Dendritic cell treated with granulocyte-macrophage colony-stimulating factor and Interleukin-4, amounts not matched to agents 40 ng/mL and 50 ng/mL, for 4 days (primary cell): ENCODE data around the gene SPATA6.
A peak's percentile ranks its signal among the peaks of the same experiment; 100 is the strongest.
"Not testable (repeated sequence)": the region's sequence is repeated elsewhere in the genome, so short reads cannot be mapped to it uniquely, and the experiment has no call there.

Source experiments
- H3K27ac Mint-ChIP-seq: one replicate; pipeline ENCODE4 v1.8.0; 2022; ENCODE audit warnings: mild to moderate bottlenecking, mixed read lengths
- H3K27me3 Mint-ChIP-seq: one replicate; pipeline ENCODE4 v1.8.0; 2022; ENCODE audit warnings: mild to moderate bottlenecking, mixed read lengths
- H3K36me3 Mint-ChIP-seq: one replicate; pipeline ENCODE4 v1.8.0; 2022; ENCODE audit warnings: low read depth, mixed read lengths
- H3K4me1 Mint-ChIP-seq: one replicate; pipeline ENCODE4 v1.8.0; 2022; ENCODE audit warnings: low read depth, mixed read lengths
- H3K4me3 Mint-ChIP-seq: one replicate; pipeline ENCODE4 v1.8.0; 2022; ENCODE audit warnings: mild to moderate bottlenecking, moderate library complexity, mixed read lengths
- H3K9me3 Mint-ChIP-seq: one replicate; pipeline ENCODE4 v1.8.0; 2022; ENCODE audit warnings: mixed read lengths
- intact Hi-C: fragments of 100-400 bp; cut with micrococcal nuclease; formaldehyde crosslinking; loops from one replicate; pipeline ENCODE4 v1.15.0; 2022

SPATA6 gene

GRCh38 chr1:48471691-48472576 is at the start of gene SPATA6:
SPATA6 (minus strand) TSS chr1:48472204; CDS start chr1:48472008, 196 bp downstream.
- no peaks in the 10 kb centered on the region for H3K27me3 Mint-ChIP-seq
- H3K36me3 Mint-ChIP-seq: peaks cover 7% of the 10 kb centered on the region
- intact Hi-C loops: no loop called here
- H3K4me3 Mint-ChIP-seq: peak within 1 kb of the TSS; percentile 86
- H3K27ac Mint-ChIP-seq: peak within 1 kb of the TSS; percentile 79
- peaks cover 13% of the 10 kb centered on the region for H3K9me3 Mint-ChIP-seq
- H3K4me1 Mint-ChIP-seq: peaks cover 30% of the 10 kb centered on the region

DNA sequence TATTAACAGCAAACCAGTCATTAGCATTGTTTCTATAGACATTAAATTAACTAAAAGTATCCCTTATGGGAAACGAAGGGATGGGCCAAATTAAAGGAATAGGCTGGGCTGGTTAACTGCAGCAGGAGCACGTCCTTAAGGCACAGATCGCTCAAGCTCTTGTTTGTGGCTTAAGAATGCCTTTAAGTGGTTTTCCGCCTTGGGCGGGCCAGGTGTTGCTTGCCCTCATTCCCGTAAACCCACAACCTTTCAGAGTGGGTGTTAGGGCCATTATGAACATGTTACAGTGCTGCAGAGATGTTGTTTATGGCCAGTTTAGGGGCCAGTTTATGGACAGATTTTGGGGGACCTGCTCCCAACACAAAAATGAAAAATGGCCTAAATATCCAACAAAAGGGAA is 47.9 kb upstream of the SPATA6 start:
- H3K27ac Mint-ChIP-seq, intact Hi-C loops, H3K4me1 Mint-ChIP-seq, H3K4me3 Mint-ChIP-seq, H3K27me3 Mint-ChIP-seq, H3K9me3 Mint-ChIP-seq, H3K36me3 Mint-ChIP-seq: not testable (repeated sequence)

DNA sequence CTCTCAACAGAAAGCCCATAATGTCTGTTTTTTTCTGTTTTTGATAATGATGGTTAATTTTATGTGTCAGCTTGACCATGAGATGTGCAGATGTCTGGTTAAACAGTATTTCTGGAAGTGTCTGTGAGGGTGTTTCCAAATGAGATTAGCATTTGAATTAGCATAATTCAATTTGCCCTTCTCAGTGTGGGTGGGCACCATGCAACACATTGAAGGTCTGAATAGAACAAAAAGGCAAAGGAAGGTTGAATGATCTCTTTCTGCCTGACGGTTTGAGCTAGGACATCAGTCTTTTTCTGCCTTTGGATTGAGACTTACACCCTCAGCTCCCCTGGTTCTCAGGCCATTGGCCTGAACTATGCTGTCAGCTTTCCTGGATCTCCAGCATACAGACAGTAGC is 34.9 kb upstream of the SPATA6 start:
- intact Hi-C loops: no loop called here
- Mint-ChIP-seq H3K27ac (no peak overlapping the region), H3K36me3 (no peaks in the 10 kb centered on the region), H3K4me3 (no peak overlapping the region), H3K27me3 (peaks cover 8% of the 10 kb centered on the region), H3K4me1 (no peaks in the 10 kb centered on the region), H3K9me3 (no peaks in the 10 kb centered on the region)

DNA sequence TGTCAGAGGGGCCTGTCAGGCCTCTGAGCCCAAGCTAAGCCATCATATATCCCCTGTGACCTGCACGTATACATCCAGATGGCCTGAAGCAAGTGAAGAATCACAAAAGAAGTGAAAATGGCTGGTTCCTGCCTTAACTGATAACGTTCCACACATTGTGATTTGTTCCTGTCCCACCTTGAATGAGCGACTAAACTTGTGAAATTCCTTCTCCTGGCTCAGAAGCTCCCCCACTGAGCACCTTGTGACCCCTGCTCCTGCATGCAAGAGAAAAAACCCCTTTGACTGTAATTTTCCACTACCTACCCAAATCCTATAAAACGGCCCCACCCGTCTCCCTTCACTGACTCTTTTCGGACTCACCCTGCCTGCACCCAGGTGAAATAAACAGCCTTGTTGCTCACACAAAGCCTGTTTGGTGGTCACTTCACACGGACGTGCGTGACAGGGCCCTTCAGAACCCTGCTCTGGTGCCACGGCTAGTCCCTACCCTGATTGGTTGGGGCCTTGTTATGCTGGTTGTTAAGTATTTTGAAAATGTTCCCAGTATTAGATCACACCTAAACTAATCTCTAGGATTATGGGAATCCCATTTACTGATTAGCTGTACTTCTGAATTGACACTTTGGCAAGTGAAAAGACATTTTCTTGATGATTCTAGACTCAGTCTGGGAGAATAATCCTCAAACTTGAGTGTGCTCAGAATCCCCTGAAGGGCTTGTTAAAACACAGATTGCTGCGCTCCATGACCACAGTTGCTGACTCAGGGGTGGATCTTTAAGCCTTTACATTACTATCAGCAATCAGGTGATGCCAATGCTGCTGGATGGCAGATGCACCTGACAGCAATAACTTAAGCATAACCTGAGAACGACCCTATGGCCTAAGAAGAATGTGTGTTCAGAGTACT is 28.8 kb upstream of the SPATA6 start:
- Mint-ChIP-seq H3K36me3 (no peaks in the 10 kb centered on the region), H3K4me1 (peaks cover 5% of the 10 kb centered on the region), H3K9me3 (no peaks in the 10 kb centered on the region), H3K4me3 (no peak overlapping the region), H3K27ac (no peak overlapping the region), H3K27me3 (no peaks in the 10 kb centered on the region)
- intact Hi-C loops: no loop called here

GRCh38 chr1:48499211-48499735 is 27.3 kb upstream of the SPATA6 start:
- Mint-ChIP-seq H3K9me3 (no peaks in the 10 kb centered on the region), H3K27ac (no peak overlapping the region), H3K36me3 (no peaks in the 10 kb centered on the region), H3K27me3 (no peaks in the 10 kb centered on the region), H3K4me3 (no peak overlapping the region), H3K4me1 (peaks cover 5% of the 10 kb centered on the region)
- intact Hi-C loops: loop anchor here (5.0 kb wide), 2 partner anchors 142 to 387 kb away; no protein-coding TSS in a partner anchor

DNA sequence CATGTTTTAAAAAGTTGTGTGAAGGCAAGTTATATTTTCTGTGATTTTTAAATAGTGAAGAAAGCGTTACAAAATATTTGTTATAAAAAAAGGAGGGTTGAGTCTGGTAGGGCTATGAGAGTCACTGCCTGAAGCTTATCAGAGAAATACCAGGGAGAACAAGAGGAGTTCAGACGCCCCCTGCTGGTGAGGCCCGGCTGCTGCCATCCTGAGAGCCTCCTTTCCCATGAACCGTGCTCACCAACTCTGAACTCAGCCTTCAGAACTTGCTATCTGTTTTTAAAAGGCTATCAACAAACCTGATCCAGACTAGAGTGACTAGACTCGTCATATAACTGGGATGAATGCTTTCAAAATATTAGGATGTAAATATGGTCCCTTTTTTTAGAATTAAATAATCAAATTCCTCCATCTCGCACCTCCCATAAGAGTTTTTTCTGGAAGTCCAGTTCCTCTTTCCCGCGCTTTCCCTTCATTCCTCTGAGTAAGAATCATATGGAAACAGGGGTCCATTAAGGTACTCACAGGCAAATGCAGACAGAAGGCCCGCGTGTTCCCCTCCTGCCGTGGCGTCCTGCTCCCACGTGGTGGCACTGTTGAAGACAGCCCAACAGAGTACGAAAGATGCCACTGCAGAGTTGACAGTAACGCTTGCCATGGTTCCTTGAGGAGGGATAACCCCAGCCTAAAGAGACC is 26.2 kb upstream of the SPATA6 start:
- H3K9me3 Mint-ChIP-seq: no peaks in the 10 kb centered on the region
- intact Hi-C loops: loop anchor here (5.0 kb wide), 2 partner anchors 141 to 386 kb away; no protein-coding TSS in a partner anchor
- no peak overlapping the region for H3K27ac Mint-ChIP-seq
- H3K4me1 Mint-ChIP-seq: peaks cover 5% of the 10 kb centered on the region
- H3K4me3 Mint-ChIP-seq: peak overlapping the region; percentile 14
- no peaks in the 10 kb centered on the region for H3K27me3 Mint-ChIP-seq
- H3K36me3 Mint-ChIP-seq: no peaks in the 10 kb centered on the region

- Mint-ChIP-seq H3K4me1 (peaks cover 5% of the 10 kb centered on the region), H3K9me3 (no peaks in the 10 kb centered on the region), H3K36me3 (no peaks in the 10 kb centered on the region), H3K27ac (no peak overlapping the region), H3K4me3 (no peak overlapping the region), H3K27me3 (no peaks in the 10 kb centered on the region)
- intact Hi-C loops: loop anchor here (5.0 kb wide), 2 partner anchors 139 to 384 kb away; no protein-coding TSS in a partner anchor
Measured at GRCh38 chr1:48495911-48496310, 23.9 kb upstream of the SPATA6 start.

GRCh38 chr1:48495166-48495565 is 23.2 kb upstream of the SPATA6 start:
- H3K4me3 Mint-ChIP-seq: no peak overlapping the region
- peaks cover 5% of the 10 kb centered on the region for H3K4me1 Mint-ChIP-seq
- intact Hi-C loops: loop anchor here (5.0 kb wide), 2 partner anchors 138 to 383 kb away; no protein-coding TSS in a partner anchor
- no peaks in the 10 kb centered on the region for H3K36me3 Mint-ChIP-seq
- no peak overlapping the region for H3K27ac Mint-ChIP-seq
- no peaks in the 10 kb centered on the region for H3K27me3 Mint-ChIP-seq
- no peaks in the 10 kb centered on the region for H3K9me3 Mint-ChIP-seq

DNA sequence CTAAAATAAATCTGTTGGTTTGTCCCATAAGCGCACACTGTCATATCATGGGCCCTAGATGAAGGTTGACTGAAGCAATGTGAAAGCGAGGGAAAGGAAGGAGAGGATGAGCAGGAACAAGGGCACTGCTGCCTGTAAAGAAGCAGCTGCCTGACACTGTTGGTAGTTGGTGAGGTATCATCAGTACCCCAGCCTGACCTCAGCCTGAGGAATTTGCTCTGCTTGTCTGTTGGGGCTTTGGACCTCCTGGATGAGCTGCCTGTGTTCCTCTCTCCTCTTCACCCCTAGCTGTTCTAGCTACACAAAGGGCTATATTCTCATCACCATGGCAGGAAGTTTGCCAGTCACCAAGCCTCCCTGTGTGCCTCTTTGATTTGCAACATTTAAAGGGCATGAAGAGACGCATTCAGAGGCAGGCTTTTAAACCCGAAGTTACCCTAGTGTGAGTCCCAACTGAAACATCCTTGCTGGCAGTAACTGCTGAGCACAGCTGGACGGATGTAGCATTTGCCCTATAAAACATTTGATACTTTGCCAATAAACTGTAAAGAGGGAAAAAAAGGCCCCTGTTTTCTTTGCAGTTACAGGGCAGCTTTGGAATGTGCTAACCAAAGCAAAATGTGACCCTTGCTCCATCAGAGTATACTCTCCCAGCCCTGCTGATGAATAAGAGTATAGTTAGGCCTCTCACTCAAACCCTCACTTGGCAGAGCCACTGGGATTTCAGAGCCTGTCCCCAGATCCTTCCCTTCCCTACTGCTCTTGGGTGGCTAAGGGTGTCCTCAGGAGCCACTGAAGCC is 22.2 kb upstream of the SPATA6 start:
- no peaks in the 10 kb centered on the region for H3K36me3 Mint-ChIP-seq
- H3K27ac Mint-ChIP-seq: no peak overlapping the region
- H3K9me3 Mint-ChIP-seq: no peaks in the 10 kb centered on the region
- H3K4me1 Mint-ChIP-seq: peaks cover 5% of the 10 kb centered on the region
- no peak overlapping the region for H3K4me3 Mint-ChIP-seq
- intact Hi-C loops: loop anchor here (5.0 kb wide), 1 partner anchor 42 kb away; no protein-coding TSS in a partner anchor
- H3K27me3 Mint-ChIP-seq: no peaks in the 10 kb centered on the region

DNA sequence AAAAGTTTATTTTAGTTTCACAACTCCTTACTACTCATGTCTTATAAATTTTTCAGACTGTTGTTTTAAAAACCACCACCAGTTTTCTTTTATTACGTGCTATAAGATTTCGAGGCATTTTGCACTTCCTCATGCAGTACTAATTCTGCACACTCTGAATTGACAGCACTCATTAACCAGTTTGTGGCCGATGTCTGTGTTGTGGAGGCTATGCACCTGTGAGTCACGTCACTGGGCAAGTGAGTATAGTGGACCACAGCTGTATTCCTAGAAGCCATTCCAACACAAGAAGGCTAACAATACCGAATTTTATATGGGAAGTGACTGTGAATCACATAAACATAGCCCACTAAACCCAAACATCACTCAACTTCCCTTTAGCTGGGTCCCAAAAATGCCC is 21.0 kb upstream of the SPATA6 start:
- Mint-ChIP-seq H3K9me3 (no peaks in the 10 kb centered on the region), H3K27ac (no peak overlapping the region), H3K36me3 (no peaks in the 10 kb centered on the region), H3K4me1 (no peaks in the 10 kb centered on the region), H3K27me3 (peaks cover 2% of the 10 kb centered on the region), H3K4me3 (no peak overlapping the region)
- intact Hi-C loops: loop anchor here (5.0 kb wide), 1 partner anchor 41 kb away; no protein-coding TSS in a partner anchor

DNA sequence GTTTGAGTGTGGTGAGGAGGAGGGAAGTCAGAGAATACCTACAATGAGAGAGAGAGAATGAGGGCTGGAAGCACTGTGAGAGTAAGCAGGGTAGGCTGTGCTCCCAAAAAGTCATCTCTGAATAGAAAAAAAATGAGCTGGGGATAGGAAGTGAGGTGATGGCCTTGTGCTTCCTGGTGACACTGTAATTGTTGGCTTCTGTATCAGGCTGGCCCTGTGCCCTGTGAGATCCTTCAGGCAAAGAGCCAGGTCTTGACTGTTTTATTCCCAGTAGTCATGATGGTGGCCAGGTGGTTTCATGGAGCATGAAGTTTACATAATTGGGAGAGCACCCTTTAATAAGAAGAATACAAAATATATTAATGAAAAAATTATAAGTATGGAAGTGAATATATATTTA is 20.4 kb upstream of the SPATA6 start:
- Mint-ChIP-seq H3K4me3 (no peak overlapping the region), H3K27ac (no peak overlapping the region), H3K36me3 (no peaks in the 10 kb centered on the region), H3K9me3 (no peaks in the 10 kb centered on the region), H3K4me1 (no peaks in the 10 kb centered on the region), H3K27me3 (peaks cover 2% of the 10 kb centered on the region)
- intact Hi-C loops: loop anchor here (5.0 kb wide), 1 partner anchor 40 kb away; no protein-coding TSS in a partner anchor

DNA sequence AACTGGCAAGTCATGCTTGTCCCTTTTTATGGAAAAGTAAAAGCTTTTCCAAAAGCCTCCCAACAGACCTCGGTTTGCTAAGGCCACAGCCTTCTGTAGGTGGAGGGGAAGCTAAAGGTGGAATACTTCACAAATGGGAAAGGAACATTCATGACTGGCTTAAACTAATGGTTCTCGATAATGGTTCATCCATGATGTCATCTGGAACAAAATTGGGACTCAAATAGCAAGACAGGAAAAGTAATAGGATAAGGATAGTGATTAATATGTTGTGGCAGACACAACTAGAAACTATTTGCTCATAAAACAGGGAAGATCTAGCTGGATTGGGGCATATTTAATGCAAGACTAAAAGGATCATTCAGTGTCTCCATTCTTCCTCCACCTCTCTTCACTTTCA is 16.7 kb upstream of the SPATA6 start:
- Mint-ChIP-seq H3K27me3 (peaks cover 2% of the 10 kb centered on the region), H3K4me1 (no peaks in the 10 kb centered on the region), H3K9me3 (no peaks in the 10 kb centered on the region), H3K4me3 (no peak overlapping the region), H3K27ac (no peak overlapping the region), H3K36me3 (no peaks in the 10 kb centered on the region)
- intact Hi-C loops: no loop called here

- H3K9me3 Mint-ChIP-seq: peaks cover 10% of the 10 kb centered on the region
- no peak overlapping the region for H3K4me3 Mint-ChIP-seq
- no peak overlapping the region for H3K27ac Mint-ChIP-seq
- no peaks in the 10 kb centered on the region for H3K36me3 Mint-ChIP-seq
- no peaks in the 10 kb centered on the region for H3K27me3 Mint-ChIP-seq
- no peaks in the 10 kb centered on the region for H3K4me1 Mint-ChIP-seq
- intact Hi-C loops: no loop called here
Measured at GRCh38 chr1:48480504-48480903, 8.5 kb upstream of the SPATA6 start.
